A673 (cell line): ENCODE results near the gene GFRA3. TPM values are rescaled to one million over a fixed set of nuclear protein-coding genes. Genes with fewer than 3 reads are reported as not detected.

Source experiments
- BruUV-seq: library from RNA; stranded (reverse); fragments of 400-500 nt; replicated peaks from 2 replicates; lab custom pipeline; 2021; lab: Mats Ljungman, UMichigan
- CTCF ChIA-PET: fragments of 300-600 bp; sonication (Branson Sonifier 250); formaldehyde crosslinking; loops from one replicate; lab custom pipeline; 2022; ENCODE audit warnings: antibody characterized with exemption; lab: Charles Lee
- POLR2A ChIA-PET: fragments of 300-600 bp; sonication (Branson Sonifier 250); formaldehyde crosslinking; loops from one replicate; lab custom pipeline; 2022; ENCODE audit warnings: antibody characterized with exemption; ENCODE audit not compliant: low non-redundant PET; lab: Charles Lee
- DNase-seq: peaks from one replicate; pipeline ENCODE4 v3.0.0-alpha.2; 2015; ENCODE audit warnings: low spot score
- H3K27ac ChIP-seq: fragments of 200-600 bp; sonication (generic); 2 replicates; pipeline ENCODE4 v1.5.1; 2016; ENCODE audit warnings: mixed run types, low read depth, mild to moderate bottlenecking, mixed read lengths, antibody characterized with exemption, low read length; ENCODE audit not compliant: poor library complexity, severe bottlenecking
- H3K27me3 ChIP-seq: fragments of 200-600 bp; sonication (generic); replicated peaks from 2 replicates; pipeline ENCODE4 v1.6.1; 2017; ENCODE audit warnings: mixed run types, low read depth, mild to moderate bottlenecking, mixed read lengths, antibody characterized with exemption, low read length; ENCODE audit not compliant: insufficient read depth, poor library complexity
- H3K36me3 ChIP-seq: fragments of 200-600 bp; sonication (generic); 2 replicates; pipeline ENCODE4 v1.6.1; 2016; ENCODE audit warnings: mixed run types, mild to moderate bottlenecking, mixed read lengths, antibody characterized with exemption, low read length; ENCODE audit not compliant: insufficient read depth, poor library complexity, severe bottlenecking
- H3K4me1 ChIP-seq: fragments of 200-600 bp; sonication (generic); 2 replicates; pipeline ENCODE4 v1.6.1; 2017; ENCODE audit warnings: mixed run types, mild to moderate bottlenecking, mixed read lengths, antibody characterized with exemption, low read length; ENCODE audit not compliant: insufficient read depth, poor library complexity, severe bottlenecking
- H3K4me3 ChIP-seq: fragments of 200-600 bp; sonication (generic); 2 replicates; pipeline ENCODE4 v1.5.1; 2016; ENCODE audit warnings: low read depth, mixed run types, mild to moderate bottlenecking, mixed read lengths, low read length; ENCODE audit not compliant: poor library complexity, severe bottlenecking
- H3K9me3 ChIP-seq: fragments of 200-600 bp; sonication (generic); 2 replicates; pipeline ENCODE4 v1.6.1; 2016; ENCODE audit warnings: mixed run types, low read depth, mild to moderate bottlenecking, mixed read lengths, antibody characterized with exemption, low read length; ENCODE audit not compliant: poor library complexity, severe bottlenecking
- CTCF ChIP-seq: fragments of 300-800, 200-600 bp; sonication (generic); conservative IDR thresholded peaks from 2 replicates; pipeline ENCODE4 v1.5.1; 2017; ENCODE audit warnings: low read depth, mild to moderate bottlenecking, antibody characterized with exemption, low read length, moderate library complexity, mixed read lengths
- EZH2 ChIP-seq: fragments of 200-600 bp; sonication (generic); IDR thresholded peaks from 2 replicates; pipeline ENCODE4 v1.6.1; 2017; ENCODE audit warnings: borderline replicate concordance, low read depth, mild to moderate bottlenecking, mixed read lengths, antibody characterized with exemption, low read length; ENCODE audit not compliant: poor library complexity, severe bottlenecking
- intact Hi-C: fragments of 100-400 bp; cut with micrococcal nuclease; formaldehyde crosslinking; loops from one replicate; pipeline ENCODE4 v1.10.0; 2022; ENCODE audit not compliant: unreplicated experiment
- total RNA-seq: library from RNA; stranded (reverse); gene quantifications from 2 replicates; pipeline ENCODE4 v1.2.3, GENCODE V29; 2021

The GFRA3 gene
- total RNA-seq, 1 experiment from 2014 or later, result 0.75 TPM

GRCh38 chr5:138315751-138316278 lies 41.4 kb upstream of the GFRA3 start:
- CTCF ChIA-PET, result no interaction called here
- no peaks in the 10 kb centered on the region for H3K4me1 ChIP-seq
- POLR2A ChIA-PET, result no interaction called here
- H3K36me3 ChIP-seq, result peaks cover 3% of the 10 kb centered on the region
- no peaks in the 10 kb centered on the region for H3K27me3 ChIP-seq
- BruUV-seq, result no TSS peak
- H3K9me3 ChIP-seq, result no peaks in the 10 kb centered on the region
- intact Hi-C loops, result no loop called here
- H3K4me3 ChIP-seq, result no peak overlapping the region
- no peak for DNase-seq
- TF ChIP-seq CTCF (no peak), EZH2 (no peak)
- H3K27ac ChIP-seq, result no peak overlapping the region

GRCh38 chr5:138305797-138306196 lies 31.4 kb upstream of the GFRA3 start:
- no peak for TF ChIP-seq EZH2
- no peak for TF ChIP-seq CTCF
- ChIA-PET CTCF (no interaction called here), POLR2A (interaction anchor here (0.6 kb wide), 1 partner anchor 21 kb away, joined by 3 read pairs; no protein-coding TSS in a partner anchor)
- Histone ChIP-seq H3K4me3 (no peak overlapping the region), H3K9me3 (no peaks in the 10 kb centered on the region), H3K27ac (no peak overlapping the region), H3K4me1 (no peaks in the 10 kb centered on the region), H3K36me3 (no peaks in the 10 kb centered on the region), H3K27me3 (no peaks in the 10 kb centered on the region)
- no TSS peak for BruUV-seq
- intact Hi-C loops, result no loop called here
- peak; percentile 30 for DNase-seq

GRCh38 chr5:138303372-138303771 lies 29.0 kb upstream of the GFRA3 start:
- CTCF ChIA-PET, result no interaction called here
- no peaks in the 10 kb centered on the region for H3K4me1 ChIP-seq
- no TSS peak for BruUV-seq
- no peaks in the 10 kb centered on the region for H3K36me3 ChIP-seq
- POLR2A ChIA-PET, result no interaction called here
- no peaks in the 10 kb centered on the region for H3K9me3 ChIP-seq
- H3K4me3 ChIP-seq, result no peak overlapping the region
- TF ChIP-seq CTCF (no peak), EZH2 (no peak)
- DNase-seq, result no peak
- no peaks in the 10 kb centered on the region for H3K27me3 ChIP-seq
- intact Hi-C loops, result no loop called here
- H3K27ac ChIP-seq, result no peak overlapping the region
